GM12878 (cell line): ENCODE results near the gene GRK7. TPM values are rescaled to one million over a fixed set of nuclear protein-coding genes. Genes with fewer than 3 reads are reported as not detected.

Experiments
- ATAC-seq: fragments of 200-7000 bp; cut with Tn5 transposase; 3 replicates; pipeline ENCODE4 v1.9.1; 2020; ENCODE audit warnings: mild to moderate bottlenecking, moderate library complexity
- BruUV-seq: library from RNA; stranded (reverse); fragments of 400-500 nt; replicated peaks from 2 replicates; lab custom pipeline; 2021; lab: Mats Ljungman, UMichigan
- CTCF ChIA-PET: fragments of 300-600 bp; sonication (Branson Sonifier 250); formaldehyde crosslinking; extraction: SDS; loops from one replicate; lab custom pipeline; 2021; ENCODE audit warnings: inconsistent platforms; lab: Yijun Ruan, JAX
- POLR2A ChIA-PET: fragments of 350-600 bp; formaldehyde crosslinking; extraction: SDS; loops from one replicate; lab custom pipeline; 2021; ENCODE audit warnings: inconsistent platforms; lab: Charles Lee
- RAD21 ChIA-PET: fragments of 300-600 bp; sonication (Branson Sonifier 250); formaldehyde crosslinking; loops from one replicate; lab custom pipeline; 2023; ENCODE audit warnings: antibody characterized with exemption; ENCODE audit not compliant: unreplicated experiment; lab: Charles Lee
- SMC1A ChIA-PET: fragments of 300-600 bp; sonication (Branson Sonifier 250); formaldehyde crosslinking; loops from one replicate; lab custom pipeline; 2023; ENCODE audit not compliant: unreplicated experiment, uncharacterized antibody; lab: Charles Lee
- DNase-seq: peaks from one replicate; pipeline ENCODE4 v3.0.0-alpha.2; 2011; ENCODE audit warnings: low read depth, low spot score
- FAIRE-seq: peaks from 3 replicates; lab custom pipeline; 2011; peaks lifted over from hg19 to GRCh38; lab: Jason Lieb, UNC
- H2AFZ ChIP-seq: 2 replicates; pipeline ENCODE4 v1.6.0; 2011; ENCODE audit warnings: low read depth, low read length, control low read depth; ENCODE audit not compliant: control insufficient read depth
- H3K27ac ChIP-seq: 2 replicates; pipeline ENCODE4 v1.5.1; 2011; ENCODE audit warnings: control low read depth; ENCODE audit not compliant: control insufficient read depth, insufficient read depth
- H3K27me3 ChIP-seq, 2 experiments: replicated peaks in 1 of 2; 2 replicates each; pipeline versions ENCODE4 v1.6.0 to v1.6.1; 2011; ENCODE audit warnings: low read length in 1 of 2; ENCODE audit not compliant: control insufficient read depth in 2 of 2, insufficient read depth in 2 of 2
- H3K36me3 ChIP-seq, 2 experiments: 2 replicates each; pipeline ENCODE4 v1.5.1; 2011; ENCODE audit warnings: low read length in 1 of 2; ENCODE audit not compliant: control insufficient read depth in 2 of 2, insufficient read depth in 2 of 2
- H3K4me1 ChIP-seq: 2 replicates; pipeline ENCODE4 v1.6.1; 2011; ENCODE audit warnings: mild to moderate bottlenecking, low read length, moderate library complexity, mixed read lengths; ENCODE audit not compliant: control insufficient read depth, insufficient read depth
- H3K4me2 ChIP-seq: 2 replicates; pipeline ENCODE4 v1.6.0; 2011; ENCODE audit warnings: control low read depth; ENCODE audit not compliant: control insufficient read depth, insufficient read depth
- H3K4me3 ChIP-seq: fragments of 200-600 bp; sonication (generic); 2 replicates; pipeline ENCODE4 v1.5.1; 2016
- H3K79me2 ChIP-seq: 2 replicates; pipeline ENCODE4 v1.6.0; 2011; ENCODE audit warnings: low read length; ENCODE audit not compliant: control insufficient read depth, insufficient read depth
- H3K9ac ChIP-seq: 2 replicates; pipeline ENCODE4 v1.8.0; 2011; ENCODE audit warnings: low read length, control low read depth, mixed read lengths; ENCODE audit not compliant: control insufficient read depth, insufficient read depth
- H3K9me3 ChIP-seq: replicated peaks from 3 replicates; pipeline ENCODE4 v1.5.1; 2011; ENCODE audit warnings: mild to moderate bottlenecking, low read length; ENCODE audit not compliant: control insufficient read depth, insufficient read depth
- H4K20me1 ChIP-seq: 2 replicates; pipeline ENCODE4 v1.6.0; 2011; ENCODE audit not compliant: control insufficient read depth, insufficient read depth
- EP300 ChIP-seq, 2 experiments: fragments of 150-350 bp in 1 of 2; IDR thresholded peaks; 2 replicates each; pipeline ENCODE4 v1.6.1; 2011 to 2012; ENCODE audit warnings: low read depth in 2 of 2, low read length in 2 of 2, borderline replicate concordance in 1 of 2, improper control_type of control experiment in 1 of 2, inconsistent platforms in 1 of 2; ENCODE audit not compliant: control insufficient read depth in 1 of 2
- FOS ChIP-seq: IDR thresholded peaks from 3 replicates; pipeline ENCODE4 v1.6.1; 2011; ENCODE audit warnings: borderline replicate concordance; ENCODE audit not compliant: insufficient read length; ENCODE audit errors: extremely low read depth
- MEF2B ChIP-seq: fragments of 450-650 bp; IDR thresholded peaks from 2 replicates; pipeline ENCODE4 v1.6.1; 2018; ENCODE audit warnings: mild to moderate bottlenecking, moderate library complexity; ENCODE audit not compliant: partially characterized antibody, poor library complexity, severe bottlenecking
- NFYA ChIP-seq: IDR thresholded peaks from 2 replicates; pipeline ENCODE4 v1.6.1; 2011; ENCODE audit warnings: low read depth, mild to moderate bottlenecking, low read length, improper control_type of control experiment, borderline replicate concordance
- RFX5 ChIP-seq: IDR thresholded peaks from 2 replicates; pipeline ENCODE4 v1.6.1; 2011; ENCODE audit warnings: low read depth, low read length, improper control_type of control experiment
- TCF3 ChIP-seq: IDR thresholded peaks from 2 replicates; pipeline ENCODE4 v1.6.1; 2012; ENCODE audit warnings: low read depth, mild to moderate bottlenecking, low read length, borderline replicate concordance; ENCODE audit not compliant: insufficient read depth
- YY1 ChIP-seq: IDR thresholded peaks from 2 replicates; pipeline ENCODE4 v1.6.1; 2011; ENCODE audit warnings: low read depth, mild to moderate bottlenecking, low read length
- WGBS: methylation state at CpG from one replicate; pipeline ENCODE4 v1.1.6; 2016; ENCODE audit warnings: low lambda C conversion rate; ENCODE audit not compliant: insufficient replicate concordance, insufficient coverage; ENCODE audit errors: missing lambda C conversion rate; 5-methylcytosine and 5-hydroxymethylcytosine counted together
- in situ Hi-C: fragments of 300-500 bp; cut with MboI; formaldehyde crosslinking; loops from 9 replicates; pipeline ENCODE4 v1.14.3; 2018; ENCODE audit warnings: mixed read lengths
- intact Hi-C: fragments of 100-400 bp; cut with micrococcal nuclease; formaldehyde crosslinking; loops from one replicate; pipeline ENCODE4 v1.14.2; 2022; ENCODE audit not compliant: unreplicated experiment
- polyA plus RNA-seq, 11 experiments: library from polyadenylated mRNA; depleted of rRNA in 4 of 11; unstranded in 6 of 11; stranded (reverse) in 5 of 11; fragments of >200 nt; fragmentation: Nextera tagmentation in 4 of 11; fragmentation: Illumina TruSeq in 1 of 11; extraction: Ambion mirVana in 4 of 11; extraction: Trizol in 1 of 11; gene quantifications; 1 replicate in 1 of 11; 2 replicates in 10 of 11; pipeline versions ENCODE4 v1.2.1 to v1.2.3, GENCODE V29; 2011 to 2016; ENCODE audit warnings: inconsistent platforms in 2 of 11, missing spikeins in 2 of 11, low read depth in 1 of 11
- total RNA-seq, 4 experiments: library from RNA; depleted of rRNA in 3 of 4; stranded (reverse); fragments of >200 nt in 3 of 4; fragmentation: Illumina TruSeq in 1 of 4; extraction: Trizol in 1 of 4; gene quantifications; 2 replicates each; pipeline versions ENCODE4 v1.2.1 to v1.2.3, GENCODE V29; 2013 to 2021
- TF ChIP-seq, protein P1 (sequence below): fragments of 450-650 bp; IDR thresholded peaks from 2 replicates; pipeline ENCODE4 v1.6.1; 2017; ENCODE audit warnings: borderline replicate concordance

GRK7 gene
- total and polyA plus RNA-seq, 10 of the 15 experiments (the other 5 are each of a cell fraction or from before 2014, with no cell fraction given), result not detected

- no peak overlapping the region for H3K27ac ChIP-seq
- ChIA-PET POLR2A (no interaction called here), CTCF (no interaction called here), SMC1A (no interaction called here), RAD21 (no interaction called here)
- 31% methylated on average over 3 of the region's 3 CpGs for WGBS
- BruUV-seq, result no TSS peak
- H3K4me2 ChIP-seq, result no peak overlapping the region
- no peak overlapping the region for H3K4me3 ChIP-seq
- H3K79me2 ChIP-seq, result no peaks in the 10 kb centered on the region
- H3K27me3 ChIP-seq, result peaks cover 0 to 1% of the 10 kb centered on the region in 2 experiments; a peak in 1 of 4 replicates
- H3K36me3 ChIP-seq, result no peaks in the 10 kb centered on the region
- H3K4me1 ChIP-seq, result no peaks in the 10 kb centered on the region
- no peak overlapping the region for H2AFZ ChIP-seq
- H4K20me1 ChIP-seq, result no peaks in the 10 kb centered on the region
- in situ Hi-C loops, result no loop called here
- DNase-seq (no peak), FAIRE-seq (no peak), ATAC-seq (no peak)
- H3K9me3 ChIP-seq, result peaks cover 2% of the 10 kb centered on the region; the same call in 1 of the 3 replicates
- intact Hi-C loops, result no loop called here
- H3K9ac ChIP-seq, result no peak overlapping the region
- TF ChIP-seq TCF3 (no peak), EP300 (IDR thresholded peaks at IDR 0.05; ENCODE audit: borderline replicate concordance in 1 of 2, control insufficient read depth in 1 of 2, low read depth in 2 of 2, low read length in 2 of 2) (no peak), FOS (no peak), MEF2B (no peak), RFX5 (no peak), YY1 (no peak), NFYA (no peak)
- TF ChIP-seq, protein P1, sequence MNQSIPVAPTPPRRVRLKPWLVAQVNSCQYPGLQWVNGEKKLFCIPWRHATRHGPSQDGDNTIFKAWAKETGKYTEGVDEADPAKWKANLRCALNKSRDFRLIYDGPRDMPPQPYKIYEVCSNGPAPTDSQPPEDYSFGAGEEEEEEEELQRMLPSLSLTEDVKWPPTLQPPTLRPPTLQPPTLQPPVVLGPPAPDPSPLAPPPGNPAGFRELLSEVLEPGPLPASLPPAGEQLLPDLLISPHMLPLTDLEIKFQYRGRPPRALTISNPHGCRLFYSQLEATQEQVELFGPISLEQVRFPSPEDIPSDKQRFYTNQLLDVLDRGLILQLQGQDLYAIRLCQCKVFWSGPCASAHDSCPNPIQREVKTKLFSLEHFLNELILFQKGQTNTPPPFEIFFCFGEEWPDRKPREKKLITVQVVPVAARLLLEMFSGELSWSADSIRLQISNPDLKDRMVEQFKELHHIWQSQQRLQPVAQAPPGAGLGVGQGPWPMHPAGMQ, result no peak
Measured at GRCh38 chr3:141811348-141811747, 48.1 kb downstream of the GRK7 start.
